K562 (cell line): ENCODE measurements around the gene PRRC2B. TPM values are rescaled to one million over a fixed set of nuclear protein-coding genes. Genes with fewer than 3 reads are reported as not detected.

ENCODE experiments used
- ADNP ChIP-seq: fragments of 200-800 bp; sonication (Bioruptor generic); IDR thresholded peaks from 2 replicates; pipeline ENCODE4 v1.6.1; 2016; ENCODE audit warnings: missing genetic modification characterization, missing compliant biosample characterization
- ARID1B ChIP-seq: fragments of 450-650 bp; IDR thresholded peaks from 2 replicates; pipeline ENCODE4 v1.6.1; 2016; ENCODE audit warnings: antibody characterized with exemption, mild to moderate bottlenecking, inconsistent platforms
- ARID3B ChIP-seq: fragments of 250-450 bp; sonication (Bioruptor Pico); IDR thresholded peaks from 2 replicates; pipeline ENCODE4 v1.4.0; 2020; ENCODE audit warnings: borderline replicate concordance
- CEBPG ChIP-seq, 3 experiments: fragments of 200-800 bp in 1 of 3; sonication (Bioruptor generic) in 1 of 3; sonication (generic) in 1 of 3; formaldehyde crosslinking in 1 of 3; IDR thresholded peaks in 2 of 3; conservative IDR thresholded peaks in 1 of 3; 2 replicates each; pipeline versions ENCODE4 v1.6.1 to v1.8.0; 2016 to 2022; ENCODE audit warnings: missing compliant biosample characterization in 2 of 3, missing genetic modification characterization in 2 of 3, mild to moderate bottlenecking in 1 of 3, missing genetic modification reagents in 1 of 3
- COPS2 ChIP-seq: fragments of 450-650 bp; conservative IDR thresholded peaks from 2 replicates; pipeline ENCODE4 v1.6.1; 2016; ENCODE audit warnings: mild to moderate bottlenecking, moderate library complexity
- CREB3 ChIP-seq: fragments of 450-650 bp; conservative IDR thresholded peaks from 2 replicates; pipeline ENCODE4 v1.6.1; 2016; ENCODE audit warnings: missing genetic modification characterization, low read depth, mild to moderate bottlenecking, missing compliant biosample characterization, moderate library complexity
- GABPB2 ChIP-seq: fragments of 250-450 bp; sonication (Bioruptor Pico); conservative IDR thresholded peaks from 2 replicates; pipeline ENCODE4 v1.5.1; 2021; ENCODE audit warnings: mild to moderate bottlenecking
- HCFC1 ChIP-seq: IDR thresholded peaks from 2 replicates; pipeline ENCODE4 v1.6.1; 2012; ENCODE audit warnings: low read depth, low read length, improper control_type of control experiment
- HDAC6 ChIP-seq: IDR thresholded peaks from 2 replicates; pipeline ENCODE4 v1.6.1; 2012; ENCODE audit warnings: low read depth, mild to moderate bottlenecking, control low read depth, inconsistent platforms, low read length, moderate library complexity
- MAFF ChIP-seq: IDR thresholded peaks from 2 replicates; pipeline ENCODE4 v1.6.1; 2012; ENCODE audit warnings: low read length, improper control_type of control experiment
- NR2C1 ChIP-seq, 2 experiments: fragments of 450-650 bp; IDR thresholded peaks; 2 replicates each; pipeline ENCODE4 v1.6.1; 2017; ENCODE audit warnings: mild to moderate bottlenecking in 2 of 2, antibody characterized with exemption in 1 of 2, inconsistent platforms in 1 of 2, missing compliant biosample characterization in 1 of 2, missing genetic modification characterization in 1 of 2
- PCBP1 ChIP-seq: fragments of 200-400 bp; formaldehyde crosslinking; IDR thresholded peaks from 2 replicates; pipeline ENCODE4 v1.6.1; 2018; ENCODE audit warnings: mild to moderate bottlenecking, low read depth, low read length; ENCODE audit not compliant: poor library complexity, severe bottlenecking
- RB1 ChIP-seq: fragments of 450-650 bp; IDR thresholded peaks from 2 replicates; pipeline ENCODE4 v1.6.1; 2017; ENCODE audit warnings: low read depth, mild to moderate bottlenecking
- SMAD4 ChIP-seq: fragments of 250-450 bp; sonication (Bioruptor Pico); conservative IDR thresholded peaks from 2 replicates; pipeline ENCODE4 v1.8.0; 2021; ENCODE audit warnings: inconsistent platforms, mild to moderate bottlenecking, moderate library complexity
- TCF15 ChIP-seq: fragments of 250-450 bp; sonication (Bioruptor Pico); IDR thresholded peaks from 2 replicates; pipeline ENCODE4 v1.8.0; 2022; ENCODE audit warnings: moderate library complexity, mild to moderate bottlenecking, inconsistent platforms
- TFE3 ChIP-seq: fragments of 450-650 bp; formaldehyde crosslinking; IDR thresholded peaks from 2 replicates; pipeline ENCODE4 v1.4.0; 2020; ENCODE audit warnings: mild to moderate bottlenecking, mixed read lengths
- ZNF197 ChIP-seq: fragments of 200-800 bp; sonication (Bioruptor generic); IDR thresholded peaks from 2 replicates; pipeline ENCODE4 v1.6.1; 2016; ENCODE audit warnings: low read depth, missing genetic modification characterization, missing compliant biosample characterization
- ZNF239 ChIP-seq: fragments of 250-450 bp; sonication (Bioruptor Pico); IDR thresholded peaks from 2 replicates; pipeline ENCODE4 v1.4.0; 2020; ENCODE audit warnings: mild to moderate bottlenecking
- ZNF24 ChIP-seq: fragments of 450-650 bp; IDR thresholded peaks from 2 replicates; pipeline ENCODE4 v1.6.1; 2016
- ZNF507 ChIP-seq: conservative IDR thresholded peaks from 2 replicates; pipeline ENCODE4 v1.6.1; 2017; ENCODE audit warnings: missing genetic modification characterization, missing compliant biosample characterization
- polyA plus RNA-seq, 8 experiments: library from polyadenylated mRNA; depleted of rRNA in 4 of 8; stranded (reverse) in 5 of 8; unstranded in 3 of 8; fragments of >200 nt; fragmentation: Nextera tagmentation in 2 of 8; fragmentation: Illumina TruSeq in 1 of 8; extraction: Ambion mirVana in 2 of 8; extraction: Trizol in 1 of 8; gene quantifications; 2 replicates each; pipeline versions ENCODE4 v1.2.1 to v1.2.3, GENCODE V29; 2011 to 2014; ENCODE audit warnings: inconsistent platforms in 1 of 8, missing spikeins in 1 of 8
- total RNA-seq, 7 experiments: library from RNA; depleted of rRNA in 6 of 7; stranded (reverse); fragments of >200 nt in 6 of 7; fragmentation: Illumina TruSeq in 2 of 7; extraction: Trizol in 2 of 7; gene quantifications; 2 replicates each; pipeline versions ENCODE4 v1.2.1 to v1.2.3, GENCODE V29; 2011 to 2021; ENCODE audit warnings: low replicate concordance in 1 of 7
- TF ChIP-seq, protein P1 (sequence below): fragments of 250-450 bp; sonication (Bioruptor Pico); IDR thresholded peaks from 2 replicates; pipeline ENCODE4 v1.8.0; 2022; ENCODE audit warnings: inconsistent platforms

Gene PRRC2B
- total and polyA plus RNA-seq, 9 of the 15 experiments (the other 6 are each of a cell fraction or from before 2014, with no cell fraction given) = 0.34 to 125 (median 30.9) TPM

DNA sequence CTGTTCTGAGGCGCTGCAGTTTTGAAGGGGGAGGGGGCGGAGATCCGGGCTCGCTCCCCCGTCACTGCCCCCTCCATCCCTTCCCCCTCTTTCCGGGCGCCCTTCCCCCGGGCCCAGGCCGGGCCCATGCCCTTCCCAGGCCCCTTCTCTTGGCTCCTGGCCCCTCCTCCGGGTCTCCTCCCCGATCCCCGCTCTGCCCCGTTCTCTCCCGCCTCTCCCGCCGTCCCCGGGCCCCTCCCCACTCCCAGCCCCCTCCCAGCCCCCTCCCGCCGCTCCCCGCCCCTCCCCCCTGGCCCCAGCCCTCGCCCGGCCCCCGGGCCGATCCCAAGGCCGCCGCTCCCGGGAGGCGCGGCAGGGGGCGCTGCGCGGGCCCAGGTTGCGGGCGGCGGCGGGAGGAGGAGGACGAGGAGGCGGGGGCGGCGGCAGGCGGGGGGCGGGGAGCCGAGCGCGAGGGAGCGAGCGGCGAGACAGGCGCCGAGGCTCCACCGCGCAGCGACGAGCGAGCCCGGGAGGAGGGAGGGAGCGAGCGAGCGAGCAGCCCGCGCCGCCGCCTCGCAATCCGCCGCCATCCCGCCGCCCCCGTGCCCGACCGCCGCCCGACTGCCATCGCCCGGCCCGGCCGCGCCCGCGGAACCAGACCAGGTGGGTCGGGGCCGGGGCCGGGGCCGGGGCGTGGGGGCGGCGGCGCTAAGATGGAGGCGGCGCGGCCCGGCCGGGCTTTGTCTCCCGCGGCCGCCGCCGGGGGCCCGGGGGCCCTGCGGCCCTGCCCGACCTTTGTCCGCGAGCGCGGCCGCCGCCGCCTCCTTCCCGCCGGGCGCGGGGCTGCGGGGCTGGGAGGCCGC, at the start of gene PRRC2B (continued):
- TF ChIP-seq RB1 = peak; percentile 70
- TF ChIP-seq ZNF197 = no peak
- no peak for TF ChIP-seq HCFC1
- no peak for TF ChIP-seq HDAC6
- no peak for TF ChIP-seq ZNF24
- TF ChIP-seq GABPB2 (CRISPR knock-in tag) = no peak
- peak; percentile 56 for TF ChIP-seq PCBP1
- TF ChIP-seq COPS2 = no peak
- no peak for TF ChIP-seq CEBPG (CRISPR knock-in tag; IDR thresholded peaks at IDR 0.05)
- TF ChIP-seq CEBPG (tag; conservative IDR thresholded peaks at IDR 0.05 in 1 of 2, IDR thresholded peaks at IDR 0.05 in 1 of 2) = peak; percentile 4 to 18; a peak in 1 of 4 replicates
- TF ChIP-seq TFE3 (CRISPR knock-in tag) = no peak
- no peak for TF ChIP-seq ARID3B (CRISPR knock-in tag)
- no peak for TF ChIP-seq ZNF239 (CRISPR knock-in tag)
- TF ChIP-seq ADNP (tag) = no peak
- TF ChIP-seq CREB3 (tag) = no peak
- no peak for TF ChIP-seq NR2C1 (IDR thresholded peaks at IDR 0.05)
- TF ChIP-seq NR2C1 (tag; IDR thresholded peaks at IDR 0.05) = no peak
- TF ChIP-seq MAFF = no peak
- TF ChIP-seq ARID1B = no peak
- no peak for TF ChIP-seq ZNF507
- TF ChIP-seq SMAD4 = peak; percentile 41
- TF ChIP-seq, protein P1, sequence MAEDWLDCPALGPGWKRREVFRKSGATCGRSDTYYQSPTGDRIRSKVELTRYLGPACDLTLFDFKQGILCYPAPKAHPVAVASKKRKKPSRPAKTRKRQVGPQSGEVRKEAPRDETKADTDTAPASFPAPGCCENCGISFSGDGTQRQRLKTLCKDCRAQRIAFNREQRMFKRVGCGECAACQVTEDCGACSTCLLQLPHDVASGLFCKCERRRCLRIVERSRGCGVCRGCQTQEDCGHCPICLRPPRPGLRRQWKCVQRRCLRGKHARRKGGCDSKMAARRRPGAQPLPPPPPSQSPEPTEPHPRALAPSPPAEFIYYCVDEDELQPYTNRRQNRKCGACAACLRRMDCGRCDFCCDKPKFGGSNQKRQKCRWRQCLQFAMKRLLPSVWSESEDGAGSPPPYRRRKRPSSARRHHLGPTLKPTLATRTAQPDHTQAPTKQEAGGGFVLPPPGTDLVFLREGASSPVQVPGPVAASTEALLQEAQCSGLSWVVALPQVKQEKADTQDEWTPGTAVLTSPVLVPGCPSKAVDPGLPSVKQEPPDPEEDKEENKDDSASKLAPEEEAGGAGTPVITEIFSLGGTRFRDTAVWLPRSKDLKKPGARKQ (CRISPR knock-in tag) = no peak
- TF ChIP-seq TCF15 (CRISPR knock-in tag) = no peak
